GM18505 (cell line): ENCODE results near the gene PPFIBP2.

Source experiments
- ATAC-seq: cut with Tn5 transposase; IDR thresholded peaks from one replicate; pipeline ENCODE4 v1.9.1; 2021; ENCODE audit not compliant: unreplicated experiment
- POLR2A ChIP-seq: IDR thresholded peaks from 4 replicates; pipeline ENCODE4 v1.6.1; 2011; ENCODE audit warnings: borderline replicate concordance; ENCODE audit not compliant: insufficient read depth, insufficient read length; ENCODE audit errors: extremely low read depth

The PPFIBP2 gene

GRCh38 chr11:7577291-7578190 is 63.7 kb downstream of the PPFIBP2 start:
- no peak for TF ChIP-seq POLR2A
- no peak for ATAC-seq

GRCh38 chr11:7578276-7578955 is 64.6 kb downstream of the PPFIBP2 start:
- no peak for TF ChIP-seq POLR2A
- no peak for ATAC-seq

GRCh38 chr11:7579361-7579791 is 65.6 kb downstream of the PPFIBP2 start:
- no peak for TF ChIP-seq POLR2A
- ATAC-seq = no peak

- no peak for ATAC-seq
- no peak for TF ChIP-seq POLR2A
Measured at GRCh38 chr11:7581021-7581590, 67.3 kb downstream of the PPFIBP2 start.

GRCh38 chr11:7582338-7582985 is 68.7 kb downstream of the PPFIBP2 start:
- TF ChIP-seq POLR2A = no peak
- no peak for ATAC-seq

GRCh38 chr11:7583248-7583647 is 69.4 kb downstream of the PPFIBP2 start:
- no peak for TF ChIP-seq POLR2A

GRCh38 chr11:7584910-7585309 is 71.1 kb downstream of the PPFIBP2 start:
- ATAC-seq = no peak
- TF ChIP-seq POLR2A = no peak

More at GRCh38 chr11:7583248-7583647, 69.4 kb downstream of the PPFIBP2 start:
- ATAC-seq = no peak

- ATAC-seq = no peak
- TF ChIP-seq POLR2A = no peak
Measured at GRCh38 chr11:7585816-7586215, 72.0 kb downstream of the PPFIBP2 start.

- no peak for ATAC-seq
- no peak for TF ChIP-seq POLR2A
Measured at GRCh38 chr11:7586376-7586775, 72.6 kb downstream of the PPFIBP2 start.

- TF ChIP-seq POLR2A = no peak
- ATAC-seq = no peak
Measured at GRCh38 chr11:7587712-7588111, 73.9 kb downstream of the PPFIBP2 start.

- no peak for TF ChIP-seq POLR2A
- no peak for ATAC-seq
Measured at GRCh38 chr11:7589861-7590260, 76.1 kb downstream of the PPFIBP2 start.

- no peak for TF ChIP-seq POLR2A
- no peak for ATAC-seq
Measured at GRCh38 chr11:7590529-7590928, 76.7 kb downstream of the PPFIBP2 start.
